ENCODE measurements around the gene UBALD2.
"Not testable (repeated sequence)": the region's sequence is repeated elsewhere in the genome, so short reads cannot be mapped to it uniquely, and the experiment has no call there.

UBALD2 gene

DNA sequence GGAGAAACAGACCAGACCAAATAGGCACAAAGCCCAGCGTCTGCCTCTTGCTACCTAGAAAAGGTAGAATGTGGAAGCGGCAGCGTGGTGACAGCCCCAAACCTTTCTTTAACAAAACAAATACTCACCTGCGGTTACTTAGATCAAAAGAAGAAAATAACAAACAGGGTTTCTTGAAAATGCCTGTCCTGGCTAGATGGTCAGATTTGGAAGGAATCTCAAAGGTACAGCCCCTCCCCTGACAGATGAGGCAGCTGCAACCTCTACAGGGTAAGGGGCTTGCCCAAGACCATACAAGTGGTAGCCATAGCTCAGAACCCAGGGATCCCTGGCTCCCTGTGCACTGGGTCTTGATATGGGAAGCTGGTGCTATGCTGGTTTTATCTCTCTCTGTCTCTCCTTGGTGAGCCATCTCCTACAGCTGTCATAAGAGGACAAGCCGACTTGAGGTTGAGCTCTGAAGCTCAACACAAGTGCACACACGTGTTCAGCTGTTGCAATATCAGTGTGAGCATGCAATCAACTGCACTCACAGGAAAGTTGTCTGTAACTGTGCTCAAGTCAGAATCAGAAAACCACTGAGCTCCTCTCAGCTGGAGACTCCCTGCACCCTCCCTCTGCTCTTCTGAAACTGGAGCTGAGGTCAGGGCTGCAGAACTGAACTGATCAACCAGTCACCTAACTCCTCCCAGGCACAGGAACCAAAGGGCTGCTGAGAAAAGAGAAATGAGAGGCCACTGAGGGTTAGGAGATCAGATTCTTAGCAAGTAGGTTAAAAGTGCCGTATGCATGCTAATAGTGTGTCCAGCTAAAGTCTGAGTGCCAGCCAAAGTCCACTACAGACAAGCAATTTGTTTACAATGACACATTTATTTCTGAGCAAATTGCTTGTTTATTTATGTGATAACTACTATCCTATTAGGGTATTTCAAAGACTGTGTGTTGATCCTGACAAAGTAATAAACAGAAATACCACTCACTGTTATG, 18.8 kb upstream of the UBALD2 start:
- DNase-seq, result no peak

- no peak for DNase-seq
Observed at GRCh38 chr17:76247304-76247703, 17.8 kb upstream of the UBALD2 start.

DNA sequence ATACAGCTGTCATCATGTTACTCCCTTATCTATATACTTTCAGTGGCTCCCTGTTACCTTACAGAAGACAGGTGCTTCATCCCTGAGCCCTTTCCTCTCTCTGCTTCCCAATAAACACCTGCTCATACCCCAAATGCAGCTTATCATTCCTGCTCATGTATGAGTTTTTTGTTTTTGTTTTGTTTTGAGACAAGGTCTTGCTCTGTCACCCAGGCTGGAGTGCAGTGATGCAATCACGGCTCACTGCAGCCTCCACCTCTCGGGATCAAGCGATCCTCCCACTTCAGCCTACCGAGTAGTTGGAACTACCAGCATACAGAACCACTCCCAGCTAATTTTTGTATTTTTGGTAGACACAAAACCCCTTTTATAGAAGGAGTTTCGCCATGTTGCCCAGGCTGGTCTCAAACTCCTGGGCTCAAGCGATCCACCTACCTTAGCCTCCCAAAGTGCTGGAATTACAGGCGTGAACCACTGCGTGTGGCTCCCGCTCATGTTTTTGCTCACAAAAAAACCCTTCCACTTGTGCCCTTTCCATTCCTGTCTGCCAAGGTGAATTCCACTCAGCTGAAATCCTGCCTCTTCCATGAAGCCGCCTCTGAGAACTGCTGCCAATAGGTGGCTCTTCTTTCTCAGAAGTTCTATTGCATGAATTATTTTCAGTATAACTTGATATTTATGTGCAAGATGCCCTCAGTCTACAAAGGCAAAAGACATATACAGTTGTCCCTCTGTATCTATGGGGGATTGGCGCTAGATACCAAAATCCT, 16.9 kb upstream of the UBALD2 start:
- DNase-seq, result no peak

- no peak for DNase-seq
Observed at GRCh38 chr17:76250141-76250540, 15.0 kb upstream of the UBALD2 start.

- DNase-seq, result no peak
Observed at GRCh38 chr17:76251478-76252039, 13.6 kb upstream of the UBALD2 start.

- DNase-seq, result no peak
Observed at GRCh38 chr17:76252040-76252954, 12.9 kb upstream of the UBALD2 start.

DNA sequence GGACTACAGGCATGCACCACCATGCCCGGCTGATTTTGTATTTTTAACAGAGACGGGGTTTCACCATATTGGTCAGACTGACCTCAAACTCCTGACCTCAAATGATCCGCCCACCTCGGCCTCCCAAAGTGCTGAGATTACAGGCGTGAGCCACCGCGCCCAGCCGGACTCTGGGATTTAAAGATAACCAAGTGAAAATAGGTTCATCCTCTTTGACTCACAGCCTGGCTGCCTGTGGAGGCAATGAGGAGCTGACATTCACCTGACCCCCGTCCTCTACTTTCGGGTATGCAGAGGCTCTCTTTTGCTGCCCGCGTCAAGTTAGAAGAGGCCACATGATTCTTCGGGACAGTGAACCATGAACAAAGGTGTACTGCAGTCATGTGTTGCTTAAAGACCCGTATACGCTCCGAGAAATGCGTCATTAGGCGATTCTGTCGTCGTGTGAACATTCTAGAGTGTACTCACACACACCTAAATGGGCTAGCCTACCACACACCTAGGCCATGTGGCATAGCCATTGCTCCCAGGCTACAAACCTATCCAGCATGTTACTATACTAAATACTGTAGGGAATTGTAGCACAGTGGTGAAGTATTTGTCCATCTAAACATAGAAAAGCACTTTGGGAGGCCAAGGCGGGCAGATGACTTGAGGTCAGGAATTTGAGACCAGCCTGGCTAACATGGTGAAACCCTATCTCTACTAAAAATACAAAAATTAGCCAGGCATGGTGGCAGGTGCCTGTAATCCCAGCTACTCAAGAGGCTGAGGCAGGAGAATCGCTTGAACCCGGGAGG, 12.0 kb upstream of the UBALD2 start:
- DNase-seq, result not testable (repeated sequence)

DNA sequence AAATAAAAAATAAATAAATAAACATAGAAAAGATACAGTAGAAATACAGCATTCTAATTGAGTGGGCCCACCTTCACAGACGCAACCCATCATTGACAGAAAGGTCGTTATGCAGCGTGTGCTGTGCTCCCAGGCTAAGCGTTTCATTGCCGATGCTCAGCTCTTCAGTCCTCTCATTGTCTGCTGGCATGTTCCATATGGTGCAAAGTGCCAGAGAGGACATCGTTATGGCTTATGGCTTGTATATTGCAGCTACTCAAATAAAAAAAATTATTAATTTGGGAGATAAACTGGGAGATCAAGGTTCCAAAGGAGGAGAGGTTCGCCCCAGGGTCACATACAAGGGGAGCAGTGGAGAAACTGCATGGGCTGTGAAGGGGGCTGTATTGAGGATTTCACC, 11.3 kb upstream of the UBALD2 start:
- no peak for DNase-seq

DNA sequence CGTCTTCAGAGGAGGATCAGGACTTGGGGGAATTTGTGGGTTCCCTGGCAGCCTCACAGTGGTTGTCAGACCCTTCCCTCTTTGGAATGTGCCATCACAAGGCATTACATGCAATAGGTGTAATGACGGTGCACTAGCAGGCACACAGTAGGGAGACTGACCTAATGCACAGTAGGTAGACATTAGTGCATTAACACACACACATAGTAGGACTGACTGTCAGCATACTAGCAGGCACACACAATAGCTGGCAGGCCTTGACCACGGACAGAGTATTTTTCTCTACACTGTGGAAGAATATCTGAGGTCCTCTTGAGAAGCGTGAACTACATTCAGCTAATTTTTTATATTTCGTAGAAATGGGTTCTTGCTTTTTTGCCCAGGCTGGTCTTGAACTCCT, 10.9 kb upstream of the UBALD2 start:
- no peak for DNase-seq

DNA sequence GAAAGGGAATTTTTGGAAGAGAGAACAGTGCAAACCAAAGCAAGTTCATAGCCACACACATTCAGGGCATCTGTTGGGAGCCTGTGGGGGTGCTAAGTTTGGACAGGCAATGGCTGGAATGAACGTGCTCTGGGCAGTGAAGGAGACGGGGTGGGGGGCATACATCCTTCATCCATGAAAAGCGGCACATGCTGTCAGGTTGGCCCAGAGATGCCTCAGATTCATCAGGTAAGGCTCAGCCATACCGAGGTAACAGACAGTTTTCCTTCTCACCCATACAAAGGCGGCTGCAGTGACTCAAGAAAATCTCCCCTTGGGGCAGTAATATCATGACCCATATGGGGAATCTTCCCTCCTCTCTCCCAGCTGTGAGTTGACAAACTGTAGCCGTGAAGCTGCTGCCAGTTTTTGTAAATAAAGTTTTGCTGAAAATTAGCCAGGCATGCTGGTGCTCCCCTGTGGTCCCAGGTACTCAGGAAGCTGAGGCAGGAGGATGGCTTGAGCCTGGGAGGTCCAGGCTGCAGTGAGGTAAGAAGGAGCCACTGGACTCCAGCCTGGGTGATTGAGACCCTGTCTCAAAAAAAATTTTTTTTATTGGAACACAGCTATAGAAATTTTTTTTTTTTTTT, 9.2 kb upstream of the UBALD2 start:
- DNase-seq, result no peak

- not testable (repeated sequence) for DNase-seq
Observed at GRCh38 chr17:76256430-76257050, 8.6 kb upstream of the UBALD2 start.

GRCh38 chr17:76260220-76260619, 4.9 kb upstream of the UBALD2 start:
- DNase-seq, result no peak

- DNase-seq, result no peak
Observed at GRCh38 chr17:76260669-76261068, 4.5 kb upstream of the UBALD2 start.

DNA sequence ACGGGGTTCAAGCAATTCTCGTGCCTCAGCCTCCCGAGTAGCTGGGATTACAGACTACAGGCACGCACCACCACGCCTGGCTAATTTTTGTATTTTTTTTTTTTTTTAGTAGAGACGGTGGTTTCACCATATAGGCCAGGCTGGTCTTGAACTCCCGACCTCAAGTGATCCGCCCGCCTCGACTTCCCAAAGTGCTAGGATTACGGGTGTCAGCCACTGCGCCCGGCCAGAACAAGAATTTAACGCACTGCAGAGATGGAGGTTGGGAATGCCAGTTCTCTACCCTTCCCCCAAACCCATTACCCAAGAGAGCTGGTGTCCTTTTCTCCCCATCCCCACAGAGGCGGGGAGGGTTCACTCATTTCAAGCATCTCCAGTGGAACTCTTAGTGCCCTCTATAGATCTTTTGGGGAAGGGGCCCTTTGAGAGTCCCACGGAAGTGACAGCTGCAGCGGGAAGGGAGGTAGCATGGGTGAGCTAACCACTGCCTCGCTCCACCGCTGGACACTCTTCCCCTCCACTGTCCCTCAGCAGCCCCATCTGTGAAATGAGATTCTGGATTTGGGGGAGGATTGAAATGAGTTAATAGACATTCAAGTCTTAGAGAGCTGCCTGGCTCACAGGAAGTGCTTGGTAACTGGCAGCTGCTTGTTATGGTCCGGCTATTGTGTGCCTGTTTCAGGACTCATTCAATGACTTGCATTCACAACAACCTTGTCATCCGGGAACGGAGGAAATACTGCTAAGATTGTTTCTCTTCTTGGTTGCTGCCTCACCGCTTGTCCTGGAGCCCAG, 3.5 kb upstream of the UBALD2 start:
- DNase-seq, result no peak

GRCh38 chr17:76262732-76263344, 2.3 kb upstream of the UBALD2 start:
- DNase-seq, result no peak

- no peak for DNase-seq
Observed at GRCh38 chr17:76263896-76264295, 1.3 kb upstream of the UBALD2 start.

DNA sequence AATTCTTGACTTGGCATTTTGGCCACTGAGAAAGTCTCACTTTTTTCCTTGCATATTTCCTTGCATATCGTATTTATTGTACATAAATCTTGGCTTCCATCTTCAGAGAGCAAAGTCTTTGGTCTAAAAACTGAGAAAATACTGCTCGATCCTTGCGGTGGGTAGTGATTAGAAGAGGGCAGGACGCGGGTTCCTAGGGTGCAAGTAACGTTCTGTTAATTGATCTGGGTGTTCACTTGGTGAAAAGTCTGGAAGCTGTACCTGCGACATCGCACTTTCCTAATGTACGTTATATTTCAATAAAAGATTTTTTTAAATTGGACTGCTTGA, 758 bp upstream of the UBALD2 start:
- DNase-seq, result no peak

- peak; percentile 33 for DNase-seq
Observed at GRCh38 chr17:76265624-76266243, 586 bp downstream of the UBALD2 start.

All from COR-L47 (cell line).